HUES6 (cell line): Measurements from ENCODE around the gene APCDD1.
A peak's percentile ranks its signal among the peaks of the same experiment; 100 is the strongest.

ENCODE experiments used
- H3K27ac ChIP-seq: 2 replicates; pipeline ENCODE4 v1.7.0; 2013; ENCODE audit warnings: low read depth, mild to moderate bottlenecking, low read length, inconsistent platforms
- H3K27me3 ChIP-seq: 2 replicates; pipeline ENCODE4 v1.6.1; 2013; ENCODE audit warnings: low read length; ENCODE audit not compliant: control insufficient read depth, insufficient read depth
- H3K36me3 ChIP-seq: 2 replicates; pipeline ENCODE4 v1.6.1; 2013; ENCODE audit warnings: low read length; ENCODE audit not compliant: control insufficient read depth, insufficient read depth
- H3K4me1 ChIP-seq: 2 replicates; pipeline ENCODE4 v1.6.1; 2013; ENCODE audit warnings: low read length; ENCODE audit not compliant: control insufficient read depth, insufficient read depth
- H3K4me3 ChIP-seq: 2 replicates; pipeline ENCODE4 v1.5.1; 2013; ENCODE audit warnings: low read depth, low read length
- H3K9ac ChIP-seq: one replicate; pipeline ENCODE4 v1.6.1; 2013; ENCODE audit warnings: mild to moderate bottlenecking, low read length
- H3K9me3 ChIP-seq: 2 replicates; pipeline ENCODE4 v1.6.1; 2013; ENCODE audit warnings: low read depth, low read length; ENCODE audit not compliant: control insufficient read depth, insufficient read depth

APCDD1 gene

GRCh38 chr18:10518595-10519255, 64.3 kb downstream of the APCDD1 start:
- H3K27ac ChIP-seq, result no peak overlapping the region
- H3K4me3 ChIP-seq, result no peak overlapping the region
- H3K9me3 ChIP-seq, result no peaks in the 10 kb centered on the region
- no peaks in the 10 kb centered on the region for H3K36me3 ChIP-seq
- no peak overlapping the region for H3K9ac ChIP-seq
- H3K27me3 ChIP-seq, result no peaks in the 10 kb centered on the region
- peaks cover 3% of the 10 kb centered on the region; the same call in 1 of the 2 replicates for H3K4me1 ChIP-seq

GRCh38 chr18:10519366-10519765, 64.9 kb downstream of the APCDD1 start:
- no peaks in the 10 kb centered on the region for H3K27me3 ChIP-seq
- no peak overlapping the region for H3K9ac ChIP-seq
- H3K4me3 ChIP-seq, result no peak overlapping the region
- H3K27ac ChIP-seq, result no peak overlapping the region
- peaks cover 3% of the 10 kb centered on the region; the same call in 1 of the 2 replicates for H3K4me1 ChIP-seq
- no peaks in the 10 kb centered on the region for H3K9me3 ChIP-seq
- H3K36me3 ChIP-seq, result no peaks in the 10 kb centered on the region

DNA sequence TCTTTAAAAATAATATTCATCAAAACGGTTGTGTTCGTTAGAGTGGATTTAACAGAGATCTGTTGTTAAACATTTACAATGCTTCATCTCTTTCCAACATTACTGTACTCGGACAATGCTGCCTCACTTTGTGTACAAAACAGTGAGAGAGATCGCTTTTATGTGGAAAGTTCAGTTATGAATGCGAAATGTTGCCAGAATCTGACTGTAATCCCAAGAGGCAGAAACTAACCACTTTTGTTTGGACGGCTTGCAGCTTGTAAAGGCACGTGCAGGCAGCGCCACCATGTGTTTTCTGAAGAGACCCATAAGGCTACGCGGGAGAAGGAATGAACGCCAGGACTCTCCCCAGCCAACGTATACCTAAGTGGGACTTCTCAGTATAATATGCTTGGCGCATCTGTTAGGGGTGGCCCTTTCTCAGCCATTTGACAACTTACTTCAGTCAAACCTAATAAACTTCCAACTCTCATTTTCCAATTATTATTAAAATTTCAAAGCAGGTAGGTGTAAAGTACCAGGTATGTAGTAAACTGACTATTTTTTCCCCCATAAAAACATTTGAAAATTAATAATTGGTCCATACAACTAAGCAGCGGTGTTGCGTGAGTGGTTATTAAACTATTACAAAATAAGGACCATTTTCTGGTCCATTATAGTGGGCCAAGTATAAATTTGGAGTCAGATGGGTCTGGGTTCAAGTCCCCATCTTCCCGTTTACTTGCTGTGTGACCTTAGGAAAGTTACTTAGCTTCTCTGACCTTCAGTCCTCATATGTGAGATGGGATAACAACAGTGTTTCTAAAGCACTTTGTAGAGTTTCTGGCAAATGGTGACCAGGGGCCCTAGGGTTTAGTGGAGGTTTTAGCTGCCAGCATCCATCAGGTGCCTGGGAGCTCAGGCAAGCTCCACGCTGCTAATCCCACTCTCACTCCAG, 65.8 kb downstream of the APCDD1 start:
- Histone ChIP-seq H3K4me3 (no peak overlapping the region), H3K27ac (no peak overlapping the region), H3K36me3 (no peaks in the 10 kb centered on the region), H3K27me3 (no peaks in the 10 kb centered on the region), H3K9me3 (no peaks in the 10 kb centered on the region), H3K9ac (no peak overlapping the region), H3K4me1 (peaks cover 3% of the 10 kb centered on the region; the same call in 1 of the 2 replicates)

- H3K9ac ChIP-seq, result no peak overlapping the region
- H3K4me3 ChIP-seq, result no peak overlapping the region
- H3K4me1 ChIP-seq, result peaks cover 3% of the 10 kb centered on the region; the same call in 1 of the 2 replicates
- H3K27ac ChIP-seq, result no peak overlapping the region
- H3K9me3 ChIP-seq, result no peaks in the 10 kb centered on the region
- H3K36me3 ChIP-seq, result no peaks in the 10 kb centered on the region
- H3K27me3 ChIP-seq, result no peaks in the 10 kb centered on the region
These were observed 67.1 kb downstream of the APCDD1 start for GRCh38 chr18:10521566-10521965.

DNA sequence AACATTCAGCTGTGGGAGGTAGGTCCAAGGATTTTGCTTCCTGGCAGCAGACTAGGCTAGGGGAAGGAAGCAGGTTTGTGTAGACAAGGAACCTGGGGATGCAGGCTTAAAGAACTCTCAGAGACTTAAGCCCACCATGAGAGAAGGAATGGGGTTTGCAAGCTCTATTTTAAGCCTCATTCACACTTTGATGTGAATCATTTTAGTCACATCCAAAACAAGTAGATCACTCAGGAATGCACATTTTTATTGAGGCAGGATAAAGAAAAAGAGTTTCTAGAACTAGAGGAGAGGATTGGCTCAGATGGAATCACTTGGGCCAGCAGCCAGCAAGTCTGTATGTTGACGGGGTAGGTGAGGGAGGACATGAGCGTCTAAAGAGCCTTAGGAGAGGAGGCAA, 68.1 kb downstream of the APCDD1 start:
- H3K27ac ChIP-seq, result no peak overlapping the region
- no peaks in the 10 kb centered on the region for H3K36me3 ChIP-seq
- H3K4me3 ChIP-seq, result no peak overlapping the region
- no peaks in the 10 kb centered on the region for H3K9me3 ChIP-seq
- peaks cover 3% of the 10 kb centered on the region; the same call in 1 of the 2 replicates for H3K4me1 ChIP-seq
- H3K9ac ChIP-seq, result no peak overlapping the region
- H3K27me3 ChIP-seq, result no peaks in the 10 kb centered on the region

DNA sequence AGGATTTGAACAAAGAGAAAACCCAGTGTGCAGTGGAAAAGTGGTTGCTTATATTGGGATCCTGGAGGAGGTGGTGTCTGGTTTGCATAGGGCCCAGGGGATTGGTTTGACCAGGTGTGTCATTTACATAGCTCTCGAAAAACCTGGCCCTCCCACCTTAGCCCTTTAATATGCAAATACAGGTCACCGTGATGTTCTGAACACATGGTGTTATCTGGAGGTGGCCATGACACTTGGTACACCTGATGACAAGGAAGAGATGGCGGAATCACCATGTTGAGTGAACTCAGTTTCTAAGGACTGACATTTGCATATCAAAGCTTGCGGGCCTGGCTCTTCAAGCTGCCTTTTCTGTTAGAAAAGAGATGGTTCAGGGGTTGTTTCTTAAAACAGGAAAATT, 69.1 kb downstream of the APCDD1 start:
- Histone ChIP-seq H3K9me3 (no peaks in the 10 kb centered on the region), H3K36me3 (no peaks in the 10 kb centered on the region), H3K27me3 (no peaks in the 10 kb centered on the region), H3K4me1 (peaks cover 3% of the 10 kb centered on the region; the same call in 1 of the 2 replicates), H3K9ac (no peak overlapping the region), H3K4me3 (no peak overlapping the region), H3K27ac (no peak overlapping the region)

GRCh38 chr18:10524507-10525370, 70.3 kb downstream of the APCDD1 start:
- no peaks in the 10 kb centered on the region for H3K27me3 ChIP-seq
- no peak overlapping the region for H3K4me3 ChIP-seq
- H3K4me1 ChIP-seq, result peaks cover 3% of the 10 kb centered on the region; the same call in 1 of the 2 replicates
- H3K36me3 ChIP-seq, result no peaks in the 10 kb centered on the region
- no peak overlapping the region for H3K27ac ChIP-seq
- no peak overlapping the region for H3K9ac ChIP-seq
- no peaks in the 10 kb centered on the region for H3K9me3 ChIP-seq

- Histone ChIP-seq H3K27me3 (no peaks in the 10 kb centered on the region), H3K27ac (no peak overlapping the region), H3K4me1 (peaks cover 3% of the 10 kb centered on the region; the same call in 1 of the 2 replicates), H3K36me3 (no peaks in the 10 kb centered on the region), H3K9me3 (no peaks in the 10 kb centered on the region), H3K4me3 (peak overlapping the region; percentile 91), H3K9ac (no peak overlapping the region)
These were observed 70.9 kb downstream of the APCDD1 start for GRCh38 chr18:10525371-10525691.

- Histone ChIP-seq H3K4me1 (peaks cover 3% of the 10 kb centered on the region; the same call in 1 of the 2 replicates), H3K9ac (peak within 1 kb of the TSS; percentile 81), H3K27me3 (no peaks in the 10 kb centered on the region), H3K36me3 (no peaks in the 10 kb centered on the region), H3K4me3 (peak within 1 kb of the TSS; percentile 91), H3K9me3 (no peaks in the 10 kb centered on the region), H3K27ac (no peak within 1 kb of the TSS; the same call in 1 of the 2 replicates)
These were observed 71.5 kb downstream of the APCDD1 start, which contains the start of gene NAPG for GRCh38 chr18:10525697-10526560. Gene NAPG (plus strand): TSS chr18:10526027. CDS start chr18:10526103, 76 bp downstream.

- H3K36me3 ChIP-seq, result no peaks in the 10 kb centered on the region
- H3K27ac ChIP-seq, result no peak overlapping the region; the same call in 1 of the 2 replicates
- peak overlapping the region; percentile 91 for H3K4me3 ChIP-seq
These were observed 72.1 kb downstream of the APCDD1 start for GRCh38 chr18:10526561-10526949.

More at GRCh38 chr18:10526561-10526949, 72.1 kb downstream of the APCDD1 start:
- Histone ChIP-seq H3K9ac (peak overlapping the region; percentile 81), H3K27me3 (no peaks in the 10 kb centered on the region), H3K9me3 (no peaks in the 10 kb centered on the region), H3K4me1 (peaks cover 3% of the 10 kb centered on the region; the same call in 1 of the 2 replicates)
